NCI-H774 (cell line): ENCODE results near the gene CYP4F22.
"Not testable (repeated sequence)": the region's sequence is repeated elsewhere in the genome, so short reads cannot be mapped to it uniquely, and the experiment has no call there.

ENCODE experiments used
- DNase-seq: peaks from one replicate; lab custom pipeline; 2025; lab: John Stamatoyannopoulos, UW

Gene CYP4F22

GRCh38 chr19:15488489-15489226 lies 19.7 kb upstream of the CYP4F22 start:
- no peak for DNase-seq

DNA sequence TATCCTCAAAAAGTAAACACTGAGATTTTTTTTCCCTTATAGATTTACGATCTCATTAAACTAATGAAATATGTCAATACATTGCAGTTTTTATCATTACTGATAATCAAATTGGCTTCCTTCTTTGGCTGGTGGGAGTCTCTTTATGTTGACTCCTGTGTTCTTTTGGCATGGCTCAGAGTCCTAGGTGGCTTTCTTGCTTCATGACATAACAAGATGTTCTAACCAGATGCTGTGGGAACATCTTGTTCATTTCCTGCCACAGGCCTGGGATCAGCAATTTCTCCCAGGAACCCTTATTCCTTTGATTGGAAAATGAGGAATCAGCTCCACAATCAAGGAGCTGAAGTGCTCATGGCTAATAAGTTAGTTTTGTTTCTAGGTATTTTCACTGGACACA lies 13.2 kb upstream of the CYP4F22 start:
- DNase-seq, result no peak

GRCh38 chr19:15498156-15498858 lies 10.0 kb upstream of the CYP4F22 start:
- DNase-seq, result no peak

DNA sequence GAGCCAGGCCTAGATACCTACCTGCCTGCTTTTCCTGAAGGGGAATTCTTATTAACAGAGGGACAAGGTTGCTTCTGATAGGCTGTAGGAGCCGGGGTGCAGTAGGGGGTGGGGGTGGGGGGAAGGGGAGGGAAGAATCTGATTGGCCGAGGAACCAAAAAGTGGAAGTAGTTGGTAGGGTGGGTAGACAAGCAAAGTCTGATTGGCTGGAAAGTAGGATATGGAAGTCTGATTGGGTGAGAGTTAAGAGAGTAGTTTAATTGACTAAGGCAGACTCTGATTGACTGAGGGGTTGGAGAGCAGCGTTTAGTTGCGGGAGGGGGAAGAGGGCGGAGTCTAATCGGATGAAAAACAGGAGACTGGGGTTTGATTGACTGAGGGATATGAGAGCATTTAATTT lies 9.4 kb upstream of the CYP4F22 start:
- DNase-seq, result no peak

- DNase-seq, result no peak
Measured at GRCh38 chr19:15501596-15501995, 6.7 kb upstream of the CYP4F22 start.

- no peak for DNase-seq
Measured at GRCh38 chr19:15502264-15502663, 6.1 kb upstream of the CYP4F22 start.

DNA sequence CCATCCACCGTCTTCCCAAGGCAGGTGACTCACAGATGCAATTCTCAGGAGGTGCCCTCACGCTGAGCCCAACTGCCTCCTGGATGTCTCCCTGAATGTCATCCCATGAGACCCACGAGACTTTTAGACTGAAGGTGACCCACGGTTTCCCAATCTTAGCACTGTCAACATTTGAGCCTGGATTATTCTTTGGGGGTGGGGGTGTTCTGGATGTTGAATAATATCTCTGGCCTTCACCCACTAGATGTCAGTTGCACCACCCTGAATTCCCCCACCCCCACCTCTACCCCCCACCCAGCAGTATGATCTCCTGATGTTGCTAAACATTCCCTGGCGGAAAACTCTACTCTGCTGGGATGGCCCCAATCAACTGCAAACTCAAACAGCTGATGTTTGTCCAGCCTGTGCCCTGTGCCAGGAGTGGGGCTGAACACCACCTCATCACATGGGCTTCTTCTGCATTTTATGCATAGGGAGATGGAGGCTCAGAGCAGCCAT lies 2.2 kb upstream of the CYP4F22 start:
- no peak for DNase-seq

- DNase-seq, result no peak
Measured at GRCh38 chr19:15507068-15508034, 974 bp upstream of the CYP4F22 start.

DNA sequence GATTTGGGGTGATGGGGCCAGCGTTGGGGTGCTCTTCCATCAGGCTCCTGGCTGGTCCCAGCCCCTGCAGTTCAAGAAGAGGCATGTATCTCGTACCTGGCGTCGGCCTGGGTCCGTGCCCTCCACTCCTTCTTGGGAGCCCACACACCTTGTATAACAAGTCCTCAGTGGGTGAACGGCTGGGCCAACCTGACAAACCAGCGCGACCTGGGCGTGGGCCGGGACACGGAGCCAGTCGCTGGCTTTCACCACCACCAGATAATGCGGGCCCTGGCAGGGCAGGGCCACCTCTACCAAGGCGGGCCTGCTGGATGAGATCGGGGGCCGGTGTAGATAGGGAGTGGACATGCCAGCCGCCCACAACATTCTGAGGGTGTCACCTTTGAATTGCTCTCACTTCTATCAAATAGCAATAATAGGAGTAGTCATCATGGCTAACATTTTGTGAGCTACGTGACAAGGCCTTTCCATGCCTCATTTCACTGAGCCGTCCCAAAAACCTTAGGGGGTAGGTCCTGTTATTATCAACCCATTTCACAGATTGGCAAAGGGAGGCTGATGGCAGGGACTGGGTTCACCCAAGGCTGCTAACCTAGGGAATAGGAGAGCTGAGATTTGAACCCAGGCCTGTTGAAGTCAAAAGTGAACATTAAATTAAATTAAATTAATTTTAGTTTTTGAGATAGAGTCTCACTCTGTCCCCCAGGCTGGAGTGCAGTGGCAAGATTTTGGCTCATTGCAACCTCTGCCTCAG lies 3.5 kb downstream of the CYP4F22 start:
- no peak for DNase-seq

- not testable (repeated sequence) for DNase-seq
Measured at GRCh38 chr19:15515227-15515625, 6.9 kb downstream of the CYP4F22 start.

DNA sequence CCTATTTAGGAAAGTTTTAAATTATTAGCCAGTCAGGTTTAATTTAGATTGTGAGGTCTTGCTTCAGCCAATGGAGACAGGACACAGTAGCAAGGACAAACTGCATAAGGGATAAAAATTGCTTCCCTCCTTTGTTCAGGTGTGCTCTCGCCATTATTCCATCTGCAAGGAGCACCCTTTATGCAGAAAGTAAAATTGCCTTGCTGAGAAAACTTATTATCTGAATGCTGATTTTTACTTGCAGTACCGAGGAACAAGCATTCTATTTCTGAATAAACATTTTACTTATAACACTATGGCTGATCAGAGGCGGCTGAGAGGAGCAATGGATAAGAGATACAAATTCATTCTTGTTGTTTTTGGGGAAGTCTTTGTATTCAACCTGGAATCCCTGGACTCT lies 8.0 kb downstream of the CYP4F22 start:
- no peak for DNase-seq

DNA sequence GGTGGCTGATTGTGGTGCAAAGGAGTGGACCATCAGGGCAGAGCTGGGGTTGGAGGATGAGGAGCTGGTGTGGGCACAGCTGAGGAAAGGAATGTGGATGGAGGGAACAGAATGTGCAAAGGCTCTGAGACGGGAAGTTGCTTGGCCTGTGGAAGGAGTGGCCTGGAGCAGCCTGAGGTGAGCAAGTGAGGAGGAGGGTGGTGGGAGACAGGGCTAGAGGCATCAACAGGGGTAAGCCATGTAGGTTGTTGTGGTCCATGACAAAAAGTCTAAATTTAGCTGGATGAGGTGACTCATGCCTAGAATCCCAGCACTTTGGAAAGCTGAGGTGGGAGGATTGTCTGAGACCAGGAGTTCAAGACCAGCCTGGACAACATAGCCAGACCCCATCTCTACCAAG lies 9.5 kb downstream of the CYP4F22 start:
- no peak for DNase-seq

DNA sequence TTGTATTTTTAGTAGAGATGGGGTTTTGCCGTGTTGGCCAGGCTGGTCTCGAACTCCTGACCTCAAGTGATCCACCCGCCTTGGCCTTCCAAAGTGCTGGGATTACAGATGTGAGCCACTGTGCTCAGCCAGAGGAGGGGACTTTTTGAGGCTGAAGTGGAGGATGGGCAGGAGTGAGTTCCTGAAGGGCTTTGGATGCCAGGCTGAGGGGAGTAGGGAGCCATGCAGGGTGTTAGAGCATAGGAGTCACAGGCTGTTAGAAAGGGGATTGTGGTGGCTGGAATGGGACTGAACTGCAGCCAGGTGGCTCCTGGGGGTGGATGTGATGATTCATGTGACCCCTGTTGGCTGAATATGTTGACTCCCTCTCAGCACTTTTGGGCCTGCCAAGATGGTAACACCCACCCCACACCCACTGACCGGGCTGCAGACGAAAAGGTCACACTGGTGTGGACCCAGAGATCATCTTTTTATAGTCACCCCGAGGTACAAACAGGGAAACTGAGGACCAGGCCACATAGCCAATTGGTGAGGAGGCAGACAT lies 11.2 kb downstream of the CYP4F22 start:
- DNase-seq, result no peak

GRCh38 chr19:15524781-15525180 lies 16.5 kb downstream of the CYP4F22 start:
- DNase-seq, result no peak

GRCh38 chr19:15525291-15525690 lies 17.0 kb downstream of the CYP4F22 start:
- DNase-seq, result no peak

GRCh38 chr19:15526408-15526807 lies 18.1 kb downstream of the CYP4F22 start:
- DNase-seq, result no peak

GRCh38 chr19:15527705-15528104 lies 19.4 kb downstream of the CYP4F22 start:
- no peak for DNase-seq

GRCh38 chr19:15529774-15530372 lies 21.5 kb downstream of the CYP4F22 start:
- no peak for DNase-seq

GRCh38 chr19:15532779-15533521 lies 24.6 kb downstream of the CYP4F22 start:
- no peak for DNase-seq

GRCh38 chr19:15533522-15533830 lies 25.2 kb downstream of the CYP4F22 start:
- DNase-seq, result not testable (repeated sequence)
